Neural cell (in vitro differentiated cells): ENCODE results near the gene TNNT3. TPM values are rescaled to one million over a fixed set of nuclear protein-coding genes. Genes with fewer than 3 reads are reported as not detected.

Experiments
- H2AFZ ChIP-seq: fragments of 200-600, 300-800 bp; sonication (generic), shearing (Covaris generic); 2 replicates; pipeline ENCODE4 v1.6.0; 2014; ENCODE audit warnings: low read depth, mild to moderate bottlenecking, antibody characterized with exemption, low read length, moderate library complexity
- H3F3A ChIP-seq: fragments of 200-600 bp; shearing (Covaris generic); 2 replicates; pipeline ENCODE4 v1.6.1; 2016; ENCODE audit warnings: mild to moderate bottlenecking, moderate library complexity, mixed read lengths, antibody characterized with exemption, low read length; ENCODE audit not compliant: insufficient read depth, poor library complexity, severe bottlenecking
- H3K27ac ChIP-seq: fragments of 200-600, 300-800 bp; sonication (generic), shearing (Covaris generic); 2 replicates; pipeline ENCODE4 v1.5.1; 2014; ENCODE audit warnings: mild to moderate bottlenecking, low read length, moderate library complexity
- H3K27me3 ChIP-seq: fragments of 300-800, 200-600 bp; sonication (generic), shearing (Covaris generic); 2 replicates; pipeline ENCODE4 v1.6.0; 2014; ENCODE audit warnings: mild to moderate bottlenecking, low read depth, low read length, moderate library complexity; ENCODE audit not compliant: insufficient read depth
- H3K36me3 ChIP-seq: fragments of 300-800, 200-600 bp; sonication (generic), shearing (Covaris generic); 2 replicates; pipeline ENCODE4 v1.5.1; 2014; ENCODE audit warnings: mild to moderate bottlenecking, antibody characterized with exemption, low read length, moderate library complexity; ENCODE audit not compliant: insufficient read depth
- H3K4me2 ChIP-seq: fragments of 300-800, 200-600 bp; sonication (generic), shearing (Covaris generic); 2 replicates; pipeline ENCODE4 v1.6.0; 2014; ENCODE audit warnings: mild to moderate bottlenecking, low read length
- H3K4me3 ChIP-seq: fragments of 300-800, 200-600 bp; sonication (generic), shearing (Covaris generic); 2 replicates; pipeline ENCODE4 v1.5.1; 2014; ENCODE audit warnings: mild to moderate bottlenecking, low read length, moderate library complexity
- H3K79me2 ChIP-seq: fragments of 200-600 bp; shearing (Covaris generic); replicated peaks from 2 replicates; pipeline ENCODE4 v1.6.0; 2014; ENCODE audit warnings: mild to moderate bottlenecking, low read length, moderate library complexity; ENCODE audit not compliant: insufficient read depth
- H3K9ac ChIP-seq: fragments of 300-800, 200-600 bp; sonication (generic), shearing (Covaris generic); 2 replicates; pipeline ENCODE4 v1.6.1; 2016; ENCODE audit warnings: mild to moderate bottlenecking, low read length, mixed read lengths
- H3K9me2 ChIP-seq: fragments of 200-600 bp; shearing (Covaris generic); 2 replicates; pipeline ENCODE4 v1.6.1; 2016; ENCODE audit warnings: mild to moderate bottlenecking, low read length, mixed read lengths; ENCODE audit not compliant: insufficient read depth
- H3K9me3 ChIP-seq: fragments of 200-600, 300-800 bp; sonication (generic), shearing (Covaris generic); 2 replicates; pipeline ENCODE4 v1.6.1; 2016; ENCODE audit warnings: mild to moderate bottlenecking, mixed run types, low read length, moderate library complexity, mixed read lengths
- H4K20me1 ChIP-seq: fragments of 200-600 bp; shearing (Covaris generic); 2 replicates; pipeline ENCODE4 v1.6.1; 2016; ENCODE audit warnings: mild to moderate bottlenecking, mixed run types; ENCODE audit not compliant: insufficient read depth
- CTCF ChIP-seq: fragments of 450-650 bp; IDR thresholded peaks from 2 replicates; pipeline ENCODE4 v1.5.1; 2014; ENCODE audit warnings: antibody characterized with exemption, mild to moderate bottlenecking, moderate library complexity; ENCODE audit not compliant: poor library complexity, severe bottlenecking
- EP300 ChIP-seq: fragments of 450-650 bp; conservative IDR thresholded peaks from 2 replicates; pipeline ENCODE4 v1.6.1; 2014; ENCODE audit warnings: antibody characterized with exemption, mild to moderate bottlenecking, moderate library complexity; ENCODE audit not compliant: poor library complexity, severe bottlenecking
- EZH2 ChIP-seq: fragments of 200-600, 300-800 bp; shearing (Covaris generic), sonication (generic); IDR thresholded peaks from 2 replicates; pipeline ENCODE4 v1.6.1; 2014; ENCODE audit warnings: antibody characterized with exemption, low read length, borderline replicate concordance, mild to moderate bottlenecking; ENCODE audit not compliant: insufficient read depth, poor library complexity, severe bottlenecking
- MXI1 ChIP-seq: fragments of 450-650 bp; conservative IDR thresholded peaks from 2 replicates; pipeline ENCODE4 v1.6.1; 2014; ENCODE audit warnings: antibody characterized with exemption, mild to moderate bottlenecking; ENCODE audit not compliant: poor library complexity, severe bottlenecking
- POLR2AphosphoS5 ChIP-seq: IDR thresholded peaks from 2 replicates; pipeline ENCODE4 v1.6.1; 2012
- RAD21 ChIP-seq: fragments of 450-650 bp; conservative IDR thresholded peaks from 2 replicates; pipeline ENCODE4 v1.6.1; 2014; ENCODE audit warnings: antibody characterized with exemption, mild to moderate bottlenecking, moderate library complexity
- REST ChIP-seq: IDR thresholded peaks from 2 replicates; pipeline ENCODE4 v1.6.1; 2012; ENCODE audit warnings: borderline replicate concordance
- SMC3 ChIP-seq: fragments of 450-650 bp; conservative IDR thresholded peaks from 2 replicates; pipeline ENCODE4 v1.6.1; 2014; ENCODE audit warnings: antibody characterized with exemption, mild to moderate bottlenecking, moderate library complexity; ENCODE audit not compliant: poor library complexity
- TAF1 ChIP-seq: IDR thresholded peaks from 2 replicates; pipeline ENCODE4 v1.6.1; 2012; ENCODE audit warnings: low read depth
- polyA plus RNA-seq: library from polyadenylated mRNA; depleted of rRNA; stranded (reverse); fragments of >200 nt; gene quantifications from 2 replicates; pipeline ENCODE4 v1.2.3, GENCODE V29; 2014

TNNT3 gene
- polyA plus RNA-seq, 1 donor from 2014 or later = not detected

DNA sequence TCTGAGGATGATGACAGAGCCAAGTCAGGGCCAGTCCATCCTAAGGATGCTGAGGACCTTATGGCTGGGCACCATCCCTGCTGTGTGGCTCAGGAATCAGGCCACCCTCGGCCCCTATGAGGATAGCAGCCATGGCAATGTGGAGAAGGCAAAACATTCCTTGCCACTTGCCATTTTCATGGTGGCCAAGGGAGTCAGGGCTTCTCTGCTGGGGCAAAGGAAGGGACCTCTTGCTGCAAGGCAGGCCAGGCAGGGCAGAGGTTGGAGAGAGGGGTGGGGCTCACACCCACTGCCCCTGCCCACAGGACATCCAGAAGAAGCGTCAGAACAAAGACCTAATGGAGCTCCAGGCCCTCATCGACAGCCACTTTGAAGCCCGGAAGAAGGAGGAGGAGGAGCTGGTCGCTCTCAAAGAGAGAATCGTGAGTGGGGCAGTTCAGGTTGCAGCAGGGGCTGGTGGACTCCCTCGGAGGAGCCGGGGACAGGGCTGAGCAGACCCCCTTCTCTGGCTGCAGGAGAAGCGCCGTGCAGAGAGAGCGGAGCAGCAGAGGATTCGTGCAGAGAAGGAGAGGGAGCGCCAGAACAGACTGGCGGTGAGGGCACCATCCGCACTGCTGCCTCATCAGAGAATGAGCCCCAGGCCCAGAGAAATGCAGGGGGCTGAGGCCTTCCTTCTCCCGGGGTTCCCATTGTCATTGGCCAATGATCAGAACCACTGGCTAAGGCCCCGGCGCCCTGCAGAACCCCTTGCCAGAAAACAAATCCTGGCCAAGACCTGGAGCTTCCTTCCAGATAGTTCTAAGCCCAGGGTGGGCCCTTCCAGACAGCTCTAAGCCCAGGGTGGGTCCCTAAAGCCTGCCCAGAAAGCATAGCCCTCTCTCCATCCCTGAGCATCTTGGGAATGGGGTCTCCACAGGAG, 14.2 kb downstream of the TNNT3 start:
- no peaks in the 10 kb centered on the region for H3K79me2 ChIP-seq
- H3K4me3 ChIP-seq = no peak overlapping the region
- H3F3A ChIP-seq = no peaks in the 10 kb centered on the region
- H3K4me2 ChIP-seq = no peak overlapping the region
- no peaks in the 10 kb centered on the region for H3K36me3 ChIP-seq
- H2AFZ ChIP-seq = no peak overlapping the region
- no peaks in the 10 kb centered on the region for H3K27me3 ChIP-seq
- H3K9me3 ChIP-seq = no peaks in the 10 kb centered on the region
- H3K9ac ChIP-seq = no peak overlapping the region
- TF ChIP-seq EZH2 (no peak), REST (no peak), TAF1 (no peak), CTCF (no peak), EP300 (no peak), SMC3 (no peak), POLR2AphosphoS5 (no peak), RAD21 (no peak), MXI1 (no peak)
- H3K27ac ChIP-seq = no peak overlapping the region
- no peaks in the 10 kb centered on the region for H3K9me2 ChIP-seq
- H4K20me1 ChIP-seq = no peaks in the 10 kb centered on the region

GRCh38 chr11:1934335-1935155, 15.0 kb downstream of the TNNT3 start:
- Histone ChIP-seq H3K9ac (no peak overlapping the region), H3K79me2 (no peaks in the 10 kb centered on the region), H3K27me3 (no peaks in the 10 kb centered on the region), H3K36me3 (no peaks in the 10 kb centered on the region), H3K9me2 (no peaks in the 10 kb centered on the region), H3K4me2 (no peak overlapping the region), H3K9me3 (no peaks in the 10 kb centered on the region), H3K4me3 (no peak overlapping the region), H3K27ac (no peak overlapping the region), H4K20me1 (no peaks in the 10 kb centered on the region), H2AFZ (no peak overlapping the region), H3F3A (no peaks in the 10 kb centered on the region)
- no peak for TF ChIP-seq CTCF
- no peak for TF ChIP-seq RAD21
- TF ChIP-seq EP300 = no peak
- TF ChIP-seq REST = no peak
- TF ChIP-seq TAF1 = no peak
- TF ChIP-seq POLR2AphosphoS5 = no peak
- TF ChIP-seq MXI1 = no peak
- no peak for TF ChIP-seq EZH2
- no peak for TF ChIP-seq SMC3
